HG02973 (cell line): Measurements from ENCODE around the gene SEMA3D.

Experiments
- ATAC-seq: cut with Tn5 transposase; IDR thresholded peaks from one replicate; pipeline ENCODE4 v1.9.1; 2021; ENCODE audit warnings: moderate library complexity; ENCODE audit not compliant: unreplicated experiment

SEMA3D gene

GRCh38 chr7:85186521-85187241 lies at the start of gene SEMA3D:
SEMA3D (minus strand) TSS chr7:85187056; CDS start chr7:85121891, 65,165 bp downstream.
- peak; percentile 94 for ATAC-seq

GRCh38 chr7:85234730-85235129 lies 47.9 kb upstream of the SEMA3D start:
- ATAC-seq: no peak

DNA sequence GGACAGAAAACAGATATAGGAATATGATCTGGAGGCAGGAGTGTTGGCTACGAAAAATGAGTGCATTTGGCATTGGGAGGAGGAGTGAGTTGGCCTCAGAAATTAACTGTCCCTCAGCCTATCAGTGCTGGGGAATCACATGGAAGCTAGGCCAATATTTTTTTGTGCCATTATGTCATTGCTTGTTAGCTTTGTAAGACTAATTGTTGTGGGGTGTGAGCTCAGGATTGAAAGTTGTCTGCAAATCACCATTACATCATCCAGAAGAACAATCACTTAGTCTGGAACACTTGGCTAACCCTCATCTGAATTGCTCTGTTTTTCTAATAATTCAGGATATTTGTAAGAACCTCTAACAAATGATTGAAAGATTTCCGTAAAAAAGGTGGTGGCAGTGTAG lies 45.2 kb upstream of the SEMA3D start:
- no peak for ATAC-seq

DNA sequence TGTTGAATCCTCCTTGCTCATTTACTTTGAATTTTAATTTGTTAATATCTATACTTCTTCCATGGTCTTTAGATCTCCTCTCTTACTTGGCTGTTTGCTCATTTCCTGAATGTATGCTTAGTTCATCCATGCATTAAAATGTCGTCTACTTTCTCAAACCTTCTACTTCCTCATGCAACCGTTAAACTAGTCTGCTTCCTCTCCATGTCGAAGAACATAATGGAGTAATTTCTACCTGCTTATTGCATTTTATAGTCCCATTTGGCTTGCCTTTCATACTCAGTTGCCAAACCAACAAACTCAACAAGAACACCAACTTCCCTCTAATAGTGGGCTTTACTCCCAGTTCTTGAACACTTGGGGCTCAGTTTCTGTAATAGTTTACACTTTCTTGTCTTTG lies 43.8 kb upstream of the SEMA3D start:
- no peak for ATAC-seq

- ATAC-seq: no peak
Observed at GRCh38 chr7:85229544-85229943, 42.7 kb upstream of the SEMA3D start.

- no peak for ATAC-seq
Observed at GRCh38 chr7:85226361-85227085, 39.7 kb upstream of the SEMA3D start.

DNA sequence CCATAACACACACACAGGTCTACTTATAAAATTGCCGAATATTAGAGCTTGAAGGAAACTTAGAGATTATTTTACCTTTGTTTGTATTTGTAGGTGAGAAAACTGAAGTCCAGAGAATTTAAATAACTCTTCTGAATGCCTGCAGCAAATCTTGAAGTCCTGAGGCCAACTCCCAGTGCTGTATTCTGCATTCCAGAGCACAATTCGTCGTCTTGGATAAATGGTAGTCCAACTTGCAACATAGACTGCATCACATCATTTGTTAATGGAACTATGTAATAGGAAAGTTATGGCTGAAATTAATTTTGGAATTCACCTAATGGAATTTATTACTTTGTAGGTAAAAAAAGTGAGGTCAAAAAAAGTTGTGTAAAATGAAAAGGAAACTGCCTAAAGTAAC lies 37.3 kb upstream of the SEMA3D start:
- no peak for ATAC-seq

DNA sequence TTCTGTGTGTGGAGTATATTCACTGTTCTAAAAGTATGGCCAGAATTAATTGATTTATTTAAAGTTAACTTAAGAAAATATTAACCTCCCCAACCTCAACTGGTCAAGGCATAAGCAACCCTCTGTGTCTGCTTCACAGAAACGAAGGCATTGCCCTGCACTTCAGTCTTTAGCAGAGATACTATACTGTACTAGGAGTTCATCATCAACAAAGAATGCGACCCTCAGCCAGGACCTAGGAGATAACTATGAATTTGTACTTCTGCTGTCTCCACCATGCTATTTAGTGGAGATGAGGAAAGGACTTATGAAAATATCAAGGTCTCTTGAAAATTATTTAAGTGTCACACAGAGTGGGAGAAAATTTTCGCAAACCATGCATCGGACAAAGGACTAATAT lies 35.7 kb upstream of the SEMA3D start:
- ATAC-seq: no peak

GRCh38 chr7:85221796-85222195 lies 34.9 kb upstream of the SEMA3D start:
- ATAC-seq: no peak

- ATAC-seq: no peak
Observed at GRCh38 chr7:85220651-85221050, 33.8 kb upstream of the SEMA3D start.

DNA sequence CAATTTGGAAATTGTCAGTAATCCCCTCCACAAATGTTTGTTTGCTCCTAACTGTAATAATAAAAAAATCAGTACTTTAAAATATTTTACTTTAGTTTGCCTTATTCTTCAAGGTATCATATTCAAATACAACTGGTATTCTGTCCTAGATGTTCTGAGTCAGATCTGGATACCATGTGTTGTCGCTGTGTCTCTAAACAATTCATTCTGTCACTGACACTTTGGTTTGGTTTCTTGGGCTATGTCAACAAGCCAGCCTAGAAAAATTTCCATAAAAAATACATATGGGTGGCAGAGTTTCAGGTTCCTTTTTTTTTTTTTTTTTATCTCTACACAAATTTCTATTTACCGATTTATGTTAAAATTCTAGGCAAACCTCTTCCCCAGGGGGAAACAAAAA lies 33.2 kb upstream of the SEMA3D start:
- ATAC-seq: no peak

- no peak for ATAC-seq
Observed at GRCh38 chr7:85217085-85217484, 30.2 kb upstream of the SEMA3D start.

DNA sequence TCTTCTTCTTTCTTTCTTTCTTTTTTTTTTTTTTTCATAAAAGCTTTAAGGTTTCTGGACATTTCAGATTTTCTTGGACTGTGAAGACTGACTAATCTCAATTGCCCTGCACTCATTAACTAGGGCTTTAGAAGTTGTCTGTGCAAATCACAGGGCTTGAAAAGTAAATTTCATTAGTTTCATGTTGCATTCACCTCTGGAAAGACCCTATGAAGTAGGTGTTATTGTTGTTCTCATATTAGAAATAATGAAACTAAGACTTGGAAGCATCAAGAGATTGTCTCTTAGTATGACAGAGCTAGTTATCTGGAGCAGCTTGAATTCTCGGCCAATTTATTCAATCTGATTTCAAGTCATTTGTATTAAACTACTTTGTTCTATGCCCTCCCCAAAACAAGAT lies 28.2 kb upstream of the SEMA3D start:
- peak; percentile 93 for ATAC-seq

GRCh38 chr7:85213500-85213899 lies 26.6 kb upstream of the SEMA3D start:
- ATAC-seq: no peak

DNA sequence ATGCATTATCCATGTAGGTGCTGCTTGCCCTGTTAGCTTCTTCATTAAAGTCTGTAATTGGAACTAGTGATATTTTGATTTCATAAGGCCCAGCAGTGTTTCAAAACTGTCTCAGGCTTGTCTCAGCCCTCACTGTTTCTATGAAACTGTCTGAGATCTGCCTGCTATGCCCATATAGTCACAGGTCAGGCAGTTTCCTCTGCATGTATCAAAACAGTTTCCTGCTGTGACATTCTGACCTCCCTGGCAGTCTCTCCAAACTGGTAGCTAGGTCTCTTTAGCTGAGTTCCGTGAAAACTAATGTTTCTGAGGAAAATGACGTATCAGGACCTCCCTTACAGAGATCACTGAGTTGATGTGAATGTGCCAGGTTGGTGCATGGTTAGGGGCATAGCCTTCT lies 18.9 kb upstream of the SEMA3D start:
- ATAC-seq: no peak

- ATAC-seq: no peak
Observed at GRCh38 chr7:85204496-85204895, 17.6 kb upstream of the SEMA3D start.

DNA sequence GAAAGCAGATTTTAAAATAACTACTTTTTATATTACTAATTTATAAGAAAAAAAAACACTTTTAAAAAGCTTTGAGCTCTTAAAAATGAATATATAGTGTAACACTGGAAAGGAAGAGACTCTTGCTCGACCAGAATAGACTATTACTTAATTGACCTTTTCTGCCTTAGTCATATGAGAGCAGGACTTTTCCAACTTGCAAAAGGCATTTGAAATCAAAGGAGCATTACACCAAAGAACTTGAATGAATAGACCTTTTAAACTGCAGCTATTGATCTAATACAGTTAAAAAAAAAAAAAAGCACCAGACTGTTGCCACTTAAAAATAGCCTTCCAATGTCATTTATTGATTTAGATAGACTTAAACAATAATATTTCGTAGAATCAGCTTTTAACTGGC lies 17.2 kb upstream of the SEMA3D start:
- ATAC-seq: no peak

DNA sequence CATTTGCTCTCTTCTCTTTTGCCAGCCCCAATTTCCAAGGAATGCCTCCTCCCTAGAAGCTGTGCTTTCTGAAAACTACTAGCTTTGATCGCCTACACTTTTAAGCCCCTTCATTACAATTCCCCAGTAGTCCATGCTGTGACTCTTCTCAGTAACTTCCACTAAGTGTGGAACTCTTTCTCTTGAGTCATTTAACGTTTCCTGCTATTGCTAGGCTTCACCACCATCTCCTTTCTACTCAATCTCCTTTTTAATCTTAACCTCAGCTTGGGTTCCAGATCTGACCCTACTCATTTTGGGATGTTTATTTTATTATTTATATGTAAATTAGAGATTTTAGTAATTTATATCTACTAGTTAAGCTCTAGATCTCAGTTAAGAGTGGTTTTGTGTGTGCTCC lies 14.4 kb upstream of the SEMA3D start:
- ATAC-seq: no peak

- no peak for ATAC-seq
Observed at GRCh38 chr7:85196696-85197095, 9.8 kb upstream of the SEMA3D start.

GRCh38 chr7:85191383-85191782 lies 4.5 kb upstream of the SEMA3D start:
- ATAC-seq: no peak

DNA sequence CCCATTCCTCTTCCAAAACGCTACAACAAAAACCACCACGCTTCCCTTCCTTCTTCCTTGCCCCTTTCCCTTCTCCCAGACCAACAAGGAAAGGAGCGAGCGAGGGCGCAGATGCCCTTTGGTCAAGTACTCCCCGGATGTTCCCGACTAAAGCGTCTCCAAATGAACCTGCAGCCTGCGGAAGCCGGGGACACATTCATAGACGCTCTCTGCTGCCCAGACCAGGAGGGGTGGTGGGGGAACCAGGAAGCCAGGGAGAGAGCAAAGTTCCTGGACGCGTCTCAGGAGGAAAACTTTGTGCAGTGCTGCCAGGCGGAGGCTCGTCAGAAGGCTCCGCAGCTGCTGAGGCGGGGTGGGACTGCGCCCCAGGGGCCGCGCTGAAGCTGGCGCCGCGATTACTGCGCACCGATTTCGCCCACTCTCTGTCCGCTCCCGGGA lies 754 bp downstream of the SEMA3D start:
- ATAC-seq: peak; percentile 26

GRCh38 chr7:85185424-85186082 lies 1.3 kb downstream of the SEMA3D start:
- ATAC-seq: no peak
